GM12891 (cell line): ENCODE results near the gene IST1.

Experiments used
- PAX5 ChIP-seq: IDR thresholded peaks from 2 replicates; pipeline ENCODE4 v1.6.1; 2011; ENCODE audit warnings: low read length, moderate library complexity, mild to moderate bottlenecking; ENCODE audit not compliant: insufficient read depth, severe bottlenecking
- POLR2A ChIP-seq: IDR thresholded peaks from 2 replicates; pipeline ENCODE4 v1.6.1; 2011; ENCODE audit warnings: low read depth, low read length, control low read depth
- POLR2AphosphoS5 ChIP-seq: IDR thresholded peaks from 2 replicates; pipeline ENCODE4 v1.6.1; 2011; ENCODE audit warnings: low read depth, low read length, control low read depth
- POU2F2 ChIP-seq: IDR thresholded peaks from 2 replicates; pipeline ENCODE4 v1.6.1; 2011; ENCODE audit warnings: low read depth, mild to moderate bottlenecking, control low read depth, low read length, moderate library complexity
- SPI1 ChIP-seq: IDR thresholded peaks from 2 replicates; pipeline ENCODE4 v1.6.1; 2011; ENCODE audit warnings: low read depth, low read length, control low read depth
- TAF1 ChIP-seq: IDR thresholded peaks from 2 replicates; pipeline ENCODE4 v1.6.1; 2011; ENCODE audit warnings: low read depth, low read length, control low read depth

DNA sequence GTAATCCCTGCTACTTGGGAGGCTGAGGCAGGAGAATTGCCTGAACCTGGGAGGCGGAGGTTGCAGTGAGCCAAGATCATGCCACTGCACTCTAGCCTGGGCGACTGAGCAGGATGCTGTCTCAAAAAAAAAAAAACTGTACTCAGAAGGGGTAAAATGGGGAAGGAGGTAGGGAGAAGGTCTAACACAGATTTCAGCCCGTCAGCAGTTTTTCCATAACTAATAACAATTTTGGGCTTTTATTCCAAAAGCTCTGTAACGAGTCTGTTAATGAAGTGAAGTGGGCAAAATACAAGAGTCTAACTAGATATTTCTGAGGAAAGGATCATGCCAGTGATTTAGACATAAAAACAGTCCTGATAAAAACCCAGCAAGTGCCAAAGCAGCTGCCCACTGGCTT, 22.1 kb upstream of the IST1 start:
- TF ChIP-seq POLR2A: no peak
- no peak for TF ChIP-seq SPI1
- no peak for TF ChIP-seq TAF1
- no peak for TF ChIP-seq POLR2AphosphoS5
- TF ChIP-seq POU2F2: no peak
- no peak for TF ChIP-seq PAX5
